NCI-H2081 (cell line): ENCODE results near the gene IRGQ.
A peak's percentile ranks its signal among the peaks of the same experiment; 100 is the strongest.
"Not testable (repeated sequence)": the region's sequence is repeated elsewhere in the genome, so short reads cannot be mapped to it uniquely, and the experiment has no call there.

Source experiments
- DNase-seq, 2 experiments: peaks; one replicate each; lab custom pipeline; 2025; lab: John Stamatoyannopoulos, UW

Gene IRGQ

DNA sequence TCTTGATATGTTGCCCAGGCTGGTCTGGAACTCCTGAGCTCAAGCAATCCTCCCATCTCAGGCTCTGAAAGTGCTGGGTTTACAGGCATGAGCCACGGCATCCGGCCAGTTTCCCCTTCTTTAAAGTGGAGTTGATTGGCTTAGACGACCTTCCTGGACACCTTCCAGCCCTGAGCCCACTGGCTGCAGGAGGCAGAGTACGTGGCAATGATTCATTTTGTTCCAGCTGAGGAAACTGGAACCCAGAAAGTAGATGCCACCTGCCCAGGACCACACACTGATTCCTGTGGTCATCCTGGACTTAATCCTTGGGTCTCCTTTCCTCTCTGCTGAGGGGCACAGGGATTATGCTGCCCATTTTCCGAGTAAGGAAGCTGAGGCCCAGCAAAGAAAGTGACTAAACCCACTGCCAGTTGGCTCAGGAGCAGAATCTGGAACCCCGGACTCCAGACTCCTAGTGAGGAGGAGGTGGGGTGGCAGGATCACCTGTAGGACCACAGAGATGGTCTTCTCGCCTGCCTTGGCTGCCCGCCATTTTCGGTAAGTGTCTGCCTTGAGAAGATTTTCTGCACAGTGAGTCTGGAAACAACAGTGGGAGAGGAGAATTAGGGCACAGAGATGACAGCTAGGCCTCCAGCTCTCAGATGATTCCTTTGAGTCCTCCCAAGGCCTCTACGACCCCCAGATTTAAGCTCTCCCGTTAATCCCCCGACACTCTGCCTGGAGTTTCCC lies 21.3 kb downstream of the IRGQ start:
- peak in 1 of 2 experiments; percentile 3 for DNase-seq

DNA sequence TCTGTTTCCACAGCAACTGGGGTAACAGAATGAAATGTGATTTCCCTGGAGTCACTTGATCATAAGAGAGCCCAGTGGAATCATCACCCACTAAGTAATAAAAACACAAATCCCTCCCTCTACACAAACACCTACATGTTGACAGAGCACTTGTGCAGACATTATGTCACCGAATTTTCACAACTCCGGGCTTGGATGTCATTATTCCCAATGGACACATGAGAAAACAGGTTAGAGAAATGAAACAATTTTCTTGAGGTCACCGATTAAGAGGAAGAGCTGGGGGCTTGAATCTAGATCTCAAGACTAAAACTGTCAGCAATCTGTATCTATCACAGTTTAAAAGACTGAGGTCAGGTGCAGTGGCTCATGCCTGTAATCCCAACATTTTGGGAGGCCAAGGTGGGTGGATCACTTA lies 23.8 kb downstream of the IRGQ start:
- DNase-seq, result peak; percentile 32 to 57

DNA sequence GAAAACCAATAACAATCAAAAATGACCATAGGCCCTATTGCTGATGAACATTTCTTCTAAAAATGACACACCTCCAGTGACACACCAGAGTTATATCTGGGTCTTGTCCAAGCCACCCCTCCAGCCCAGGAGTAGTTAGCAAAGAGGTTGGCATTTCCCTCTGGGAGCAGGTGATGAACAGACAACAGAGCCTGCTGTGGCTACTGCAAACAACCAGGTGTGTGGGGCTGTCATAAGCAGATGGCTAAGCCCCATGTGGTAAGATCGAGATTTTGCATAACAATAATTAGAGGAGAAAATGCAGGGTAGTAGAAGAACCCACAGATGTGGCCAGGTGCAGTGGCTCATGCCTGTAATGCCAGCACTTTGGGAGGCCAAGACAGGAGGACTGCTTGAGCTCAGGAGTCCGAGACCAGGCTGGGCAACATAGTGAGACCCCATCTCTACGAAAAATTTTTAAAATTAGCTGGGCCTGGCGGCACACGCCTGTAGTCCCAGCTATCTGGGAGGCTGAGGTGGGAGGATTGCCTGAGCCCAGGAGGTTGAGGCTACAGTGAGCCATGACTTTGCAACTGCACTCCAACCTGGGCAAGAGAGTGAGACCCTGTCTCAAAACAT lies 25.7 kb downstream of the IRGQ start:
- peak; percentile 73 to 92 for DNase-seq

DNA sequence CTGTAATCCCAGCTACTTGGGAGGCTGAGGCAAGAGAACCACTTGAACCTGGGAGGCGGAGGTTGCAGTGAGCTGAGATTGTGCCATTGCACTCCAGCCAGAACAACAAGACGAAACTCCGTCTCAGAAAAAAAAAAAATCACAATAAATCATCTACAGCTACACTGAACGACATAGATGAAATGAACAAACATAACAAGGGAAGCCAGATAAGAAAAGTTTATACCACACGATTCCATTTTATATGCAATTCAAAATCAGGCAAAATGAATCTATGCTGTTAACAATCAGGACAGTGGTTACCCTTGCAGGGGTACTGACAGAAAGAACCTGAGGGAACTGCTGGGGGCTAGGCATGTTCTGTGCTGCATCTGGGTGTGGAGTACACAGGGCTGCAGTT lies 26.3 kb downstream of the IRGQ start:
- no peak for DNase-seq

DNA sequence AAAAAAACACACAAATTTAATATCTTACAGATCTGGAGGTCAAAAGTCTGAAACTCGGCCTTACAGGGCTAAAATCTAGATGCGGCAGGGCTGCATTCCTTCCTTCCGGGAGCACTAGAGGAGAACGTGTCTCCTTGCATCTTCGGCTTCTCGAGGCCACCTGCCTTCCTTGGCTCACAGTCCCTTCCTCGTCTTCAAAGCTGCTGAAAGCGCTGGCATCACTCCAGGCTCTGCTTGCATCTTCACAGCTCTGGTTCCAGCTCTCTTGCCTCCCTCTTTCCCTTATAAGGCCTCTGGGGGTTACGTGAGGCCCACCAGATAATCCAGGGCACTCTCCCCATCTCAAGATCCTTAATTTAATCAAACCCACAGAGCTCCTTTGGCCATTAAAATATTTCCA lies 31.1 kb downstream of the IRGQ start:
- no peak for DNase-seq

DNA sequence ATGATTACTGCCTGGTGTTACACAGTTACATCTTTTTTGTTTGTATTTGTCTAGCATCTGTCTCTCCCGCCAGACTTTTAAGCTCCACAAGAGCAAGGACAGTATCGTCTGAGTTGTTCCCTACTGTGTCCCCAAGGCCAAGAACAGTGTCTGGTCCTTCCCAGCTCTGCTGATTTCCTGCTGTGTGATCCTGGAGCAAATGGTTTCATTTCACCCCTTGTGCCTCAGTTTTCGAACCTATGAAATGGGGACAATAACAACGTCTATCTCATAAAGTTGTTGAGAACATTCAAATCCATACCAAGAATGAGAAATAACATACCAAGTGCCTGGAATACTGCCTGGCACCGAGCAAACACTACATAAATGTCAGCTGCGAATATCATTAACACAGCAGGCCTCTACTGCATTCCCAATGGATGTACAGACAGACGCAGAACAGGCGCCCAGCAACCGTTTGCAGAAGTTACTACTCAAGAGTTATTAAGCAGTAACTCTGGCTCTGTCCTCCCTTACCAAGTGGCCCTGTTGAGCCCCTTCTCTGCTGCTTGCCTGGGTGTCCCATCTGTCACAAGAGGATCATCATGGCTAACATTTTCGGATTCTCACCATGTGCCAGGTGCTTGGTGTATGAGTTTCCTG lies 32.0 kb downstream of the IRGQ start:
- DNase-seq, result no peak

DNA sequence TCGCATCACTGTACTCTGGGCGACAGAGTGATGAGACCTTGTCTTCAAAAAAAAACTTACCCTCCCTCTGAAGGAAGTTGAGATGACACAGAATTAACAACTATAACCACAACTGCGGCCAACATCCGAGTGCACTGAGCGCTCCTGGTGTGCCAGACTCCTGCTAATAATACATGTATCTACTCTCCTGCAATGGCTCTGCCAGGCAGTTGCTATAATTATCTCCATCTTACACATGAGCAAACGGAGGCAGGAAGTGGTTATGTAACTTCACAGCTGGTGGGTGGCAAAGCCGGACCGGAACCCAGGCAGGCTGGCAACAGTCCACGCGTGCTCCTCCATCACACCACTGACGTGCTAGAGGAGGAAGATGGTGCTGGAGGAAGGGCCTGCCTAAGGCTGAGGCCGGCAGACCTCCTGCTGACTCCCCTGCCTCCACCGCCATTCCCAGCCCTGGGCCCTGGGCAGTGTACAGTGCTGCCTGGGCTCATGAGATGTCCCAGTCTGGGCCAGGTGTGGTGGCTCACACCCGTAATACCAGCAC lies 33.2 kb downstream of the IRGQ start:
- DNase-seq, result peak; percentile 82 to 93

DNA sequence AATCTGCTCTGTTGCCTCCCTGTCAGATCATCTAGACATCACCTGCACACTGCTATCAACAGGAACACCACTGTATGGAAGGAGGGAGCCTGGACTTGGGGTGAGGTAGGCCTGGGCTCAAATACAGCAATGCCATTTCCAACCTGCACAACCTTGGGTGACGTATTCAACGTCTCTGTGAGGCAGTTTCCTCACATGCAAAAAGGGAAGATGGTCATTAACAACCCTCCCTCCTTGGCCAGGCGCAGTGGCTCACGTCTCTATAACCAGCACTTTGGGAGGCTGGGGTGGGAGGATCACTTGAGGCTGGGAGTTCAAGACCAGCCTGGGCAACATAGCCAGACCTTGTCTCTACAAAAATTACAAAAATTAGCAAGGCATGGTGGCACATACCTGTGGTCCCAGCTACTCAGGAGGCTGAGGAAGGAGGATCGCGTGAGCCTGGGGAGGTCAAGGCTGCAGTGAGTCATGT lies 33.7 kb downstream of the IRGQ start:
- DNase-seq, result no peak

DNA sequence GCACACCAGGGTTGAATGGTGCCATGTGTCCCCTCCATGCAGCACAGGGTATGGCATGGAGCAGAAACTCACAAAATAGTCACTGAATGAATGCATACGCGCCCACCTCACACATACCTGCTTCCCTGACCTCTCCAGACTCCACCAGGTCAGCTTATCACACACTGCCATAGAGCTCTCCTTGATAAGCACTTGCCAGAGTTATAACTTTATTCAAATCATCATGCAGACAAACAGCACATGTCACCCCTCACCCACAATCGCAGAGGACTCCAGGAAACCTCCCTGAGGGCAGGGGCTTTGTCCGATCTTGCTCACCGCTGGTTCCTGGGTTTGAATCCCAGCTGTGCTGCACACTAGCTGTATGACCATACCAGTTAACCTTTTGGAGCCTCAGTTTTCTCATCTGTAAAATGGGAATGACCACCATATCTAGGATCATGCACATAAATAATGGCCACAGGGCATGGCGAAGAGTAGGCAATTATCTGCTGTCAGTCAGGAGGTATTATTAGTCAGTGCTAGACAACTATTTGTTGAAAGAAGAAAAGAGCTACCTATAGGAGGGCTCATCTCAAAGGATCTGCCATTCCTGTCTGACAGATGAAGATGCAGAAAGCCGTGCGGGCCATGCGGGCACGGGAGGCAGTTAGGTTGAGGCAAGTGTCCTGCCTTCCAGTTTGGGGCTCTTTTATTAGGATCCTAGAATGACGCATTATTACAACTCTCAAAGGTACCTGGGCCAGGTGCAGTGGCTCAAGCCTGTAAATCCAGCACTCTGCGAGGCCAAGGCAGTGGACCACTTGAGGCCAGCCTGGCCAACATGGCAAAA lies 34.6 kb downstream of the IRGQ start:
- DNase-seq, result no peak

DNA sequence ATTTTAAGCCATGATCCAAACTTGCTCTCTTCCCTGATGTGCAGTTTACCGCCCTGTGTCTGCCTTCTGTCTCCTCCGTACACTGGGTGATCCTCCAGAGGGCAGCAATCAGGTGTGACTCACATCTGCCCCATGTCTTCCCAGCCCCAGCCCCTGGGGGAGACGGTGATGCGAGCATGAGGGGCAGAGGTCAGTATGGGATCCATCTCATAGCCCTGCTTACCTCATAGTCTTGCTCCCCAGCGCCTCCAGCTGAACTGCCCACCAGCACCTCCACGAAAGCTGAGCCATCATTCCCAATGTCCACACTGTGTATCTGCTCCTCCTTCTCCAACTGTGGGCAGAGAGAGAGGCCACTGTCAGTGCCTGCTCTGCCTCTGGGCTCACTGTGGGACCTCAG lies 35.2 kb downstream of the IRGQ start:
- no peak for DNase-seq

DNA sequence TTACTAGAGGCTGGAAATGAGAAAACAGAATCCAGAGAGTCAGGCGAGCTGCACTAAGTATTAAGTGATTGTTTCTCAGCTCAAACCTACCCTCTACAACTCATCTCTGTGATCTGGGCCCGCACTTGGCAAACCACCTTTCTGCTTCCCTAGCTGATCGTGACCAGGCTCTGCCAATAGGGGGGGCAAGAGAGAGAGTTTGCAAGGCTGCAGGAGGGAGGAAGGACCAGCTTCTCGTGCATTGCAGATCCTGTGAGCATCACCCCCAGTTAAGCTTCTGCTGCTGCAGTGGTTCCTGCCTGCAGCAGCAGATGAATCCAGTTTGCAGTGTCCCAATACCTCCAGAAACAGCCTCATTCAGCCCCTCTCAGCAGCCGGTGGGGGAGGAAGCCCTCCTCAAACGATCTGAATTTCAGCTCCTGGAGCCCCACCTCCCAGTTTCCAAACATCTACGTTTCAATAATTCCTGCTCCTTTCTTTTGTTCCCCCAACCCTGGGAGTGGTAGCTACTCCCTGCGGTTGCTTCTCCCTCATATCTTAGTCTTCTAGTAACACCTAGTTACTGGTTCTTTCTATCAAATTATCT lies 40.7 kb downstream of the IRGQ start:
- peak; percentile 65 to 67 for DNase-seq

DNA sequence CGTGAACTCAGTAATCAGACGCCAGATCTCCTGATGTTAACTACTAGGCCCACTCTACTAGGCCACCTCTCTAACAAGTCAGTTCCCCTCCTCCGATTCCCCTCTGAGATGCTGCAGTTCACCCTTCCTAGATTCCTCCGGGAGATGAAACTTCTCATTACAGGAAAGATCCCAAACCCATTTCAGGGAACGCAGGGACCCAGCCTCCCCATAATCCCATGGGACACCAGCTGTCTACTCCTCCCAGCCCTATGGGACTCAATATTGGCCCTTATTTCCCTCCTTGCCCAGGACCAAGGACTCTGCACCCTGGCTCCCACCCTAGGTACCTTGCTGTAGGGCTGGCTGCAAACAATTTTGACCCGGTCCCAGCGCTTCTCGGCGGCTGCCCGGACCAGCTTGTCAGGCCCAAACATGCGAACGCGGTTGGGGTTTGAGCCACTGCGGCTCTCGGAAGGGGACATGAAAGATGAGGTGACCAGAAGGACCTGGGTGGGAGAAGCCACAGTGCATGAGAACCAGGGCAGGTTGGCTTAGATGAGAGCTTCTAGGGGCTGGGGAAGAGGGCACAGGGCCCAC lies 41.5 kb downstream of the IRGQ start:
- DNase-seq, result no peak

DNA sequence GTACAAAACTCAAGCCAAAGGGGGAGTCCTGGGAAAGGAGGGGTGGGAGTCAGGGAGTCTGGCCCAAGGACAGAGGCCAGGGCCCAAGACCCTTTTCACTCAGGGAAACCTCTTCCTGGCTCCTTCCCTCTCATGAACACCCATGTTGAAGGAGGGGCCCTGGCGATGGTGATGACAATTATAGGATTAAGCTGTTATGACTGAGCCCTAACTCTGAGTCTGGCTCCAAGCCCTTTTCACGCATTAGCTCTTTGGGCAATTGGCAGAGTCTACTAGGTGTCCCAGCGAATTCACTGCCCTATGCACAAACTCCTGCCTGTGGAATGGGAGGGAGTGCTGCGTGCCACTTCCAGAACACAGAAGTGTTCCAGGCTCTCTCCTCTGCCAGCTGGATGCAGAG lies 42.3 kb downstream of the IRGQ start:
- DNase-seq, result no peak

DNA sequence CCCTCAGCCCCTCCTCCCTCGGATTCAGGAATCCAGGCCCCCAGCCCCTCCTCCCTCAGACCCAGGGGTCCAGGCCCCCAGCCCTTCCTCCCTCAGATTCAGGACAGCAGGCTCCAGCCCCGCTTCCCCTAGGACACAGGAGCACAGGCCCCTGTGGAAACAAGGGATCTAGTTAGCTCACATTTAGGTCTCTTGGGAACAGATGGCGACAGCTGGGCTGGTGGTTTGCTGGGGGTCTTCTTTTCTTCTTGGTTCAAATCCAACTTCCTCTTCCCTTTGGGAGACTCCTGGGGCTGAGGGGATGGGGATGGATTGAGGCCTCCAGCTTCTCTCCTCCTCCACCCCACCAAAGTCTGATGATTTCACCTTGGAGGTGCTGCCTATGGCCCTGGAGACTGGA lies 43.3 kb downstream of the IRGQ start:
- DNase-seq, result no peak

DNA sequence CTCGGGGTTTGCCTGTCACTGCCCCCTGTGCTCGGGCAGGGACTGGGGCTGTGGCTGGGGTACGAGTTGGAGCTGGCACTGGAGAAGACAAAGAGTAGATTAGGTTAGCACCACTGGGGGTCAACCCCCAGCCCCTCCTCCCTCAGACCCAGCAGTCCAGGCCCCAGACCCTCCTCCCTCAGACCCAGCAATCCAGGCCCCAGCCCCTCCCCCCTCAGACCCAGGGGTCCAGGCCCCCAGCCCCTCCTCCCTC lies 43.8 kb downstream of the IRGQ start:
- no peak for DNase-seq

DNA sequence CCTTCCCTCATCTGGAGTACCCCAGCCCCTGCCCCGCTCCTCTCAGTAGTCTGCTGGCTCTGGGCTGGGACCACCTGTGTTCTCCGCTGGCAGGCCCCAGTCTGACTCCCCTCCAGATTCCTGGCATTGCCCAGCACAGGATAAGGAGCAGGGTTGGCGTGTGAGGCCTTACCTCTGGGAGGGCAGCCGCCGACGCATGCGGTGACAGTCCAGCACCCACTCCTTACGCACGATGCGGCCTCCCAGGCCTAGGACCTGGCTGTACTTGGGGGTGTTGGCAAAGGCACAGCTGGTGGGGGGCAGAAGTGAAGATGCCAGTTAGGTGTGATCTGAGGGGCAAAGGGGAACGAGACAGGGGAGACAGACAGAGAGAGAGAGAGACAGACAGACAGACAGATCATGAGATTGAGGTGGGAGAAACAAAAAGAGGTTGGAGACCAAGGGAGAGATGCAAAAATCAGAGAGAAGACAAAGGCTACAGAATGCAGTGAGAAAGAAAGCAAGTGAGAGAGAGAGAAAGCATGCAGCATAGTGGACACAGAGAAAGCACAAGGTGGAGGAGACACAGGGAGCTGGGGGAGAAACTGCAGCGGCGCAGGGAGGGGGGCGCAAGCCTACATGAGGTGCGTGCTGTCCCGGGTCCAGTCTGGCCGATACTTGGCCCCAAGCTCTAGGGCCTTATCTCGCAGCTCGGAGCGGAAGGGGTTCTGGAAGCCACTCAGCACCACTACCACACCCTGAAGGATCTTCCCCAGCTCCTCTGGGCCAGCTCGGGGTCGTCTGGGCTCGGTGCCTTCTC lies 44.3 kb downstream of the IRGQ start:
- no peak for DNase-seq

DNA sequence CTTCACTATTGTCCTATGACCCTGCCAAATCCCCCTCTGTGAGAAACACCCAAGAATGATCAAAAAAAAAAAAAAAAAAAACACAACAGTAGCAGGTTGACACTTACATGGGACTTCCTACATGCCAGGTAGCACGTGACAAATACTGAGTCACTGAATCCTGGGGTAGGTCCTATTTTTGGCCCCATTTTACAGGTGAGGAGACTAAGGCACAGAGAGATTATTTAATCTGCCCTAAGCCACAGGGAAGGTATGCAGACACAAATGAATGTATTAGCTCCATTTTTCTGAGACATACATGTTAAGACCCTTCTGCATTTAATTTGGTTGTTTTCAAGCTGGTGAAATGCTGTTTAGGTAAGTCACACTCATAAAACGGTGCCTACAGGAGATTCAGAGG lies 47.2 kb downstream of the IRGQ start:
- no peak for DNase-seq

DNA sequence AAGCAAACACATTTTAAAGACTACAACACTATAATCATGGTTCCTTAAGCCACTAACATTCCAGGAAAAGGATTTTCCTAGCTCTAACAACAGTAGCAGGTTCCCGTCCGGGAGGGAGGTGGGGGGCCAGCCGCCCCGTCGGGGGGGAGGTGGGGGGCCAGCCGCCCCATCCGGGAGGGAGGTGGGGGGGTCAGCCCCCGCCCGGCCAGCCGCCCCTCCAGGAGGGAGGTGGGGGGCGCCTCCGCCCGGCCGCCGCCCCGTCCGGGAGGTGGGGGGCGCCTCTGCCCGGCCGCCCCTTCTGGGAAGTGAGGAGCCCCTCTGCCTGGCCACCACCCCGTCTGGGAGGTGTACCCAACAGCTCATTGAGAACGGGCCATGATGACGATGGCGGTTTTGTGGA lies 48.0 kb downstream of the IRGQ start:
- DNase-seq, result not testable (repeated sequence)

DNA sequence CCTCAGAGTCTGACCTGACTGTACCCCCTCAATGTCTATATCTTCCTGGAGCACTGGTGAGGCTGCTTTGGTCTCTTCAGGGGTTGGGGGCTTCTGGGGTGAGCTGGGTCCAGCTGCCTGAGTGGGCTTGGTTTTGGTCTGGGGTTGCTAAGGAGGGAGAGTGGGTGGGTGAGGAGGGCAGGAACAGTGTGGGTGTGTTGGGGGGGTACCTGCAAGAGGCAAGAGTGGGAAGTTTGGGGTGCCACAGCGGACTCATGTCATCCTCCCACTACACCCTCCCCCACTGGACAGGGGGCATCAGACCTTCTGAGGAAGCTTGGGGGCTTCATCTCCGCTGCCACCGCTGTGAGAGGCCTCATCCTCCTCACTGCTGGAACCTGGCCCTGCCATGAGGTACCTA lies 49.4 kb downstream of the IRGQ start:
- DNase-seq, result no peak

DNA sequence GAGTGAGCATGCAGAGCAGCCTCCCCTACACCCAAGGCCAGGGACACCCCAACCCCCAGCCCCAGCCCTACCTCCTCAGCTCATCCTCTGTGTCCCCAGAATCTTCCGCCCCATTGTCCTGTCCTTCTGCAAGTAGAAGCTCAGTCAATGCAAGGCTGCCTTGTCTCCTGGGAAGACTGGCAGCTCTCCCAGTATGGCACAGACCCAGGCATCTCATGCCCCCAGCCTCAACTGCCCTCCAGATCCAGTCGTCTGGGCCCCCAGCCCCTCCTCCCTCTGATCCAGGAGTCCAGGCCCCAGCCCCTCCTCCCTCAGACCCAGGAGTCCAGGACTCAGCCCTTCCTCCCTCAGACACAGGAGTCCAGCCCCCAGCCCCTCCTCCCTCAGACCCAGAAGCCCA lies 50.0 kb downstream of the IRGQ start:
- no peak for DNase-seq

DNA sequence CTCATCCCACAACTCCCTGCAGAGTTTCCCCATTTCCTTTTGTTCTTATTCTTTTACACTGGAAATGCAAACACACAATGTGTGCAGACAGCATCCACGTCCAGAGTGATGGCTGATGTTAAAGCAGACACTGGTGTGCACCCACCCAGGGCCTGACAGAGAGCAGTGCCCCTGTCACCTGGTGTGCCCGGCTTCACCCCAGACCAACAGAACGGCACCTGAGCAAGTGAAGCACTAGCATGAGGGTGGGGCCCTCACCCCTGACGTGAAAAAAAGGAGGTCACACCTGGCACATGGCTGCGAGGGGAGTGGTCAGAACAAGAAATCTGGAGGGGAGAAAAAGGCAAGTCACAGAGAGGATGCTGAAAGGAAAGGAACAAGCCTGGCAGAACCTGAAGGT lies 50.7 kb downstream of the IRGQ start:
- DNase-seq, result no peak
